GM18505 (cell line): Measurements from ENCODE around the gene PLCL2.

Experiments
- ATAC-seq: cut with Tn5 transposase; IDR thresholded peaks from one replicate; pipeline ENCODE4 v1.9.1; 2021; ENCODE audit not compliant: unreplicated experiment
- POLR2A ChIP-seq: IDR thresholded peaks from 4 replicates; pipeline ENCODE4 v1.6.1; 2011; ENCODE audit warnings: borderline replicate concordance; ENCODE audit not compliant: insufficient read depth, insufficient read length; ENCODE audit errors: extremely low read depth

The PLCL2 gene

GRCh38 chr3:16846373-16847080 lies 38.2 kb upstream of the PLCL2 start:
- TF ChIP-seq POLR2A = no peak
- no peak for ATAC-seq

- no peak for TF ChIP-seq POLR2A
- peak; percentile 62 for ATAC-seq
Observed at GRCh38 chr3:16848007-16848406, 36.7 kb upstream of the PLCL2 start.

- peak; percentile 66 for ATAC-seq
- no peak for TF ChIP-seq POLR2A
Observed at GRCh38 chr3:16849229-16849628, 35.5 kb upstream of the PLCL2 start.

- ATAC-seq = no peak
- no peak for TF ChIP-seq POLR2A
Observed at GRCh38 chr3:16849795-16850194, 35.0 kb upstream of the PLCL2 start.

- TF ChIP-seq POLR2A = no peak
- ATAC-seq = no peak
Observed at GRCh38 chr3:16855497-16855896, 29.3 kb upstream of the PLCL2 start.

GRCh38 chr3:16860234-16860633 lies 24.5 kb upstream of the PLCL2 start:
- ATAC-seq = no peak

GRCh38 chr3:16861432-16861831 lies 23.3 kb upstream of the PLCL2 start:
- ATAC-seq = no peak
- TF ChIP-seq POLR2A = no peak

More at GRCh38 chr3:16860234-16860633, 24.5 kb upstream of the PLCL2 start:
- no peak for TF ChIP-seq POLR2A

GRCh38 chr3:16864610-16865313 lies 20.0 kb upstream of the PLCL2 start:
- no peak for TF ChIP-seq POLR2A
- ATAC-seq = no peak

- no peak for TF ChIP-seq POLR2A
- ATAC-seq = no peak
Observed at GRCh38 chr3:16865335-16865734, 19.4 kb upstream of the PLCL2 start.

GRCh38 chr3:16866571-16866970 lies 18.2 kb upstream of the PLCL2 start:
- no peak for TF ChIP-seq POLR2A
- no peak for ATAC-seq

GRCh38 chr3:16868513-16868912 lies 16.2 kb upstream of the PLCL2 start:
- TF ChIP-seq POLR2A = no peak
- ATAC-seq = no peak

- ATAC-seq = no peak
- no peak for TF ChIP-seq POLR2A
Observed at GRCh38 chr3:16869261-16870005, 15.3 kb upstream of the PLCL2 start.
